ENCODE results near the gene HS6ST2.

DNA sequence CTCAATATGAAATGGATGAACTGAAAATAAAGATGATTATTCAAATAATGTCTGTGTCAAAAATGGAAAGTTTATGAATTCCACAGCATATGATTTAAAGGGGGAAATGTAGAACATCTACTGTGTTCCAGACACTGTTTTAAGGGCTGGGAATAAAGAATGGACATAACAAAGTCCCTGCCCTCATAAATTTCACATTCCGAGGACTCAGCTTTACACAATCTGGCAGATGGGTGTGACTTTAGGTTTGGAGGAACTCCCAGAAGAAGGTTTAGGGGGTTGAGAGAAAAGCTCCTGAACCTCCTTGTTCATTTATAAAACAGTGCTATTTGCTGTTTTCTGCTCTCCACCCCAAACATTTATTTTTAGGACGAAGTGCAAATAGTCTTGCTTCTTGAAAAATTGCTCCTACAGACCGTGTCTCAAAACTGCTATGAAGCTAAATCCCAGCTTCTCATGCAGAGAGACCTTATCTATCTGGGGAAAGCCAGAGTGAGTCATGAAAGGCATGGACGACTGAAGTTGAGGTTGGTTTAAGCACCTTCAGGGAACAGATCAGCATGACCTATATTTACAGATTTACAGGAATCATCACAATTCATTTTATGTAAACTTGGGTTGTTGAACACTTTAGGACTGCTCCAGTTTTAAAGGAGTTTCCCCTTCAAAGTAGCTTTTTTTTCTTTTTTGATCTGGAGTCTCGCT lies 184.3 kb downstream of the HS6ST2 start:
- no peak for TF ChIP-seq CTCF (optimal IDR thresholded peaks at IDR 0.05 in 1 of 3, IDR thresholded peaks at IDR 0.05 in 1 of 3, conservative IDR thresholded peaks at IDR 0.05 in 1 of 3; ENCODE audit: extremely low read depth in 1 of 3, insufficient read depth in 2 of 3, low read length in 3 of 3)
- no peak for TF ChIP-seq EZH2 (IDR thresholded peaks at IDR 0.05; ENCODE audit: low read length)
